Fibroblast of skin of right quadriceps (primary cell): ENCODE results near the gene CLIP2.
A peak's percentile ranks its signal among the peaks of the same experiment; 100 is the strongest.

Experiments
- DNase-seq: peaks from one replicate; pipeline ENCODE4 v3.0.0-alpha.2; 2013

The CLIP2 gene

GRCh38 chr7:74272305-74273038 is 16.7 kb upstream of the CLIP2 start:
- DNase-seq, result peak; percentile 97

GRCh38 chr7:74275401-74275881 is 13.8 kb upstream of the CLIP2 start:
- DNase-seq, result no peak

DNA sequence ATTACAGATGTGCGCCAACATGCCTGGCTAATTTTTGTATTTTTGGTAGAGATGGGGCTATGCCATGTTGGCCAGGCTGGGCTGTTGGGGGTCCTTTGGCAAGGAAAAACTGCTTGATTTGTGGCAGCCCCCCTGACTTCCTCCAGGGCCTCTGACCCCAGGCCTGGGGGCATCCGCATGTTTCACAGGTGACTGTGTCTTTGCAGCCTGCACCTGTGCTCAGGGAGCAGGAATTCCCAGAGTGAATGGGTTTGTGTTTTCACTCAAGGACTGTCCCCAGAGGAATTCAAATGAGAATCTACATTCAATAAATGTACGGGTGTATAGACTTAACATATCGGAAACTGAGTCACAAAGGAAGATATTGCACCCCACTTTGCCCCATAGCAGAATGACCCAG is 11.6 kb upstream of the CLIP2 start:
- no peak for DNase-seq

DNA sequence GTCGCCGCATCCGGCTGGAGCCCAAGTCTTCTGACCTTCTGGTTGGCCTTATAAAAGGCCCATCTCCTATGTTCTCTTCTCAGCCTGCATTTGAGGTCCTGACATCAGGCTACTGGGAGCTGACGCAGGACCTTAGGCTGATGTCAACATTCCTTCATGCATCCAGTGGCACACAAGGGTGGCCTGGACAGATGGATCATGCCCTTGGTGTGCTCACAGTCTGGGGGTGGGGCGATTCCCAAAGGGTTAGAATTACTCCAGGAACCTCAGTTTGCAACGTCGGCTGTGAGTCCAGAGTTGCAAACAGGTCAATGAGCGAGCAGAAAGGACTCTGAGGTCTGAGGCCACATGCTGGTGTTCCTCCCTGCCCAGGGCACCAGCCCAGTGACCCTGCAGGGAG is 8.2 kb upstream of the CLIP2 start:
- DNase-seq, result no peak

- no peak for DNase-seq
These were observed 6.3 kb upstream of the CLIP2 start for GRCh38 chr7:74282748-74283459.

GRCh38 chr7:74283858-74284447 is 5.3 kb upstream of the CLIP2 start:
- DNase-seq, result no peak

DNA sequence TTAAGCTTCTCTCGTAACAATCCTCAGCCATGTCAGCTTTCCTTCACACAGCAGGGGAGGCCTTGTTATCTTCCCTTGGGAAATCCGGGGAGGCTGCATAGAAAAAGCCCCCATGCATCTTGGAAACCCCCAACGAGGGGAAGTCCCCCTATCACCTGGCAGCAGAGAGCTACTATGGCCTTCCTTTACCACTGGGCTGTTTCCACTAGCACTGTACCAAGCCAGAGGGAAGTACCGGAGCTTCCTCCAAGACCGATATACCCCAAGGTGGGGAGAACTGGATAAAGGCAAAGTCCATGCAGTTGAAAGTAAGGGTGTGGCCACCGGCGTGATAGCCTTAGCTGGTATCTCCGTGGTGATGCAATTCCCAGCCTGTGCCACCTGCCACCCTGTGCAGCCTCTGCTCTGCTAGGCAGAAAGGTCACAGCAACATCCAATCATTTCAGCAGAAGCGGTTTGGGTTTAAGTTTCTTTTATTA is 4.4 kb upstream of the CLIP2 start:
- no peak for DNase-seq

- no peak for DNase-seq
These were observed 3.1 kb upstream of the CLIP2 start for GRCh38 chr7:74286131-74286530.

DNA sequence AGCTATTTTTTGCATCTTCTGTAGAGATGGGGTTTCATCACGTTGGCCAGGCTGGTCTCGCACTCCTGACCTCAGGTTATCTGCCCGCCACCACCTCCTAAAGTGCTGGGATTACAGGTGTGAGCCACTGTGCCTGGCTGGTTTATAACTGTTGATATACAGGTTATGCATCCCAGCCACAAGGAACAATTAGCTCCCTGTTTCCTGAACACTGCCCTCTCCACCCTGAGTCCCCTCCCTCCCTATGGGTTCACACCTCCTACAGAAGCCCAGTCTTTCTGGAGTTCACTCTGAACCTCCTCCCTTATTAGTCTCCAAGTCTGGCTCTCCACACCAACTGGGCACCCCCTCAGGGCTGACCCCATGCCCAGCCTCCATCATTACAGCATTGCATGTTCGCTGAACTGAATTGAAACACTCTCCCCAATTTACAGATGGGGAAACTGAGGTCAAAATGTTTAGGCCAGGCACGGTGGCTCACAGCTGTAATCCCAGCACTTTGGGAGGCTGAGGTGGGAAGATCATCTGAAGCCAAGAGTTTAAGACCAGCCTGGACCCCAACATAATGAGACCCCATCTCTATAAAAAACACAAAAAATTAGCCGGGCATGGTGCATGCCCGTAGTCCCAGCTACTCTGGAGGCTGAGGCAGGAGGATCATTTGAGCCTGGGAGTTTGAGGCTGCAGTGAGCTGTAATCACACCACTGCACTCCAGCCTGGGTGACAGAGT is 1.7 kb upstream of the CLIP2 start:
- no peak for DNase-seq

DNA sequence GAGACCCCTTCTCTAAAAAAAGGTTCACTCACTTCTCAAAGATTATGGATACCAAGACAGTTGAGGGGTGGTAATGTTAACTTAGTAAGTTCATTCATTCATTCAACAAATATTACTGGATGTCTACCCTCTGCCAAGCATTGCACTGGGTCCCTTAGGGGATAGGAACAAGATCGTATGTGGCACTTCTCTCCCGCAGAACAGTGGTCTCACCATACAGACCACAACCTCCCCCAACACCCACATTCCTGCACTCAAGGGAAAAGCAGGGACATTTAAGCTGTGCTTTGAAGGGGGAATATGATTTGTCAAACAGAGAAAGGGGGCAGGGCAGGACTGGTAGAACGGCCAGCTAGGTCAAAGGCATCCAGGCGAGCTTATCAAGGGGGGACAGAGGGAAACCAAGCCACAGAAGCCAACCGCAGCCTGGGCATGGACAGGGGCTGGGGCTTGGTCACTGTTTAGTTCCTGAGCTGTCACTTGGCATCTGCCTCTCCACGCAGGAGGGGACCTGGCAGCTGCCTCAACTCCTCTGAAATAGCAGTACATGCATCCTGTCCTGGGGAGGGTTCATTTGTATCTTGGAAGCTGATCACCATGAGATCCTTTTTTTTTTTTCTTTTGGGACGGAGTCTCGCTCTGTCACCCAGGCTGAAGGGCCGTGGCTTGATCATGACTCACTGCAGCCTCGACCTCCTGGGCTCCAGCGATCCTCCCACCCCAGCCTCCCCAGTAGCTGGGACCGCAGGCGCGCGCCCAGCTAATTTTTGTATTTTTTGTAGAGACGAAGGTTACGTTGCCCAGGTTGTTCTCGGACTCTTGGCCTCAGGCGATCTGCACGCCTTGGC is 949 bp upstream of the CLIP2 start:
- no peak for DNase-seq

GRCh38 chr7:74289659-74290552 is 699 bp downstream of the CLIP2 start:
- no peak for DNase-seq

GRCh38 chr7:74290553-74290950 is 1.3 kb downstream of the CLIP2 start:
- no peak for DNase-seq

- no peak for DNase-seq
These were observed 1.8 kb downstream of the CLIP2 start for GRCh38 chr7:74290981-74291441.

GRCh38 chr7:74291535-74291934 is 2.3 kb downstream of the CLIP2 start:
- DNase-seq, result no peak

DNA sequence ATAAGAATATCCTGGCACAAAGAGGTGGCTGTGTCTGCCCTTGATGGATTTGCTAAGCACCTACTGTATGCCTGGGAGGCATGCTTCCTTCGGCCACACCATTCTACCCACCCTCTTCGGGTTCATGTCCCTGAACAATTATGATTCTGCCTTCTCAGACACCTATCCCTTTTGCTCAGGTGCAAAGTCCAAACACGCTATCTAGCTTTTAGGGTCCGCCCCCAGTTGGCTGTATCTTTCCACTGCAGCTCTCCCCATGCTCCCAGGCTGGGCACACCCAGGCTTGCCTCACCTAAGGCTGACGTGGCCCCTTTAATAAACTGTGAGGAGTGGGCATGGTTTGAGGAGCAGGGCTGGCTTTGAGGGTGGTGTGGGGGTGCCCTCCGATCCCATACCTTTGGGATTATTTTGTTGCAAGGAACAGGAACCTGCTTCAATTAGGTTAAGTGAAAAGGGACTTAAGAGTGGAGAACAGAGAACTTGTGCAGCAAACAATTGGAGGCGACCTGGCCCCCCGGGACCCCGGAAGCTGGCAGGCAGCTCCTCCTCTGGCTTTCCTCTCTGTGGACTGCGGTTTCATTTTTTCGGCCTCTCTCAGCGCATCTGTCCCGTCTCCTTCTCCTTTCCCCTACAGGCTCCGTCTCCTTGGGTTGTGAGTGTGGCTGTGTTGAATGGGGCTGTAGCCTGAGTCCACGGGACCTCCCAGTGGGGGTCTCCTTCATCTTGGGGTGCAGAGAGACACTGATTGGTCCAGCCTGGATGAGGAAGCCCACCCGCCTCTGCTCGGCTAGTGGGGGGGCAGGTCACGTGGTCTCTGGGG is 3.8 kb downstream of the CLIP2 start:
- no peak for DNase-seq

DNA sequence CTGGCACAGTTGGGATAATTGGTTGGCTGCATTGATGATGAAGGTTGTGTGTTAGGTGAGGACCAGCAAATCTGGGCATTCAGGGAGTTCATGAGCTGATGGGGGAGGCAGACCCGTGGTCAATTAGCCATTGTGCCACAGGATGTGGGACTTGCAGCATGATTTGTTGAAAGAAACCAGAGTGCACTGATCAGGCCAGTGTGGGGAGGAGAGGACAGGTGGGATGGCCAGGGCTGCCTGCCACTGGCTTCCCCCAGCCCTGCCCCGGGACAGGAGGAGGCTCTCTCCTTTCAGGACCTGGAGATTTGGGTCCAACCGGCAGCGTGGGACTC is 4.3 kb downstream of the CLIP2 start:
- no peak for DNase-seq

- peak; percentile 89 for DNase-seq
These were observed 5.2 kb downstream of the CLIP2 start for GRCh38 chr7:74294191-74294998.

GRCh38 chr7:74297516-74298233 is 8.5 kb downstream of the CLIP2 start:
- no peak for DNase-seq

GRCh38 chr7:74299401-74299800 is 10.2 kb downstream of the CLIP2 start:
- DNase-seq, result no peak
